Small intestine (tissue), 7 donors: ENCODE measurements around the gene KLRF1. TPM values are rescaled to one million over a fixed set of nuclear protein-coding genes. Genes with fewer than 3 reads are reported as not detected.

Experiments
- DNase-seq, 2 donors: peaks; one replicate each; pipeline versions ENCODE4 v3.0.0 to v3.0.0-alpha.2; 2013
- FAIRE-seq: peaks from 2 replicates; lab custom pipeline; 2012; peaks lifted over from hg19 to GRCh38; lab: Jason Lieb, UNC
- H3K27ac ChIP-seq, 3 donors: one replicate each; pipeline ENCODE4 v1.5.1; 2013; ENCODE audit warnings: low read length in 2 of 3, mild to moderate bottlenecking in 2 of 3, control low read depth in 1 of 3, inconsistent platforms in 1 of 3, low read depth in 1 of 3, moderate library complexity in 1 of 3
- H3K27me3 ChIP-seq, 3 donors: one replicate each; pipeline ENCODE4 v1.6.1; 2013; ENCODE audit warnings: low read length in 3 of 3, inconsistent platforms in 1 of 3; ENCODE audit not compliant: control insufficient read depth in 3 of 3, insufficient read depth in 3 of 3
- H3K36me3 ChIP-seq, 3 donors: one replicate each; pipeline ENCODE4 v1.6.1; 2013; ENCODE audit warnings: low read length in 3 of 3, inconsistent platforms in 1 of 3, low read depth in 1 of 3, mild to moderate bottlenecking in 1 of 3, moderate library complexity in 1 of 3; ENCODE audit not compliant: control insufficient read depth in 3 of 3, insufficient read depth in 2 of 3
- H3K4me1 ChIP-seq, 3 donors: one replicate each; pipeline ENCODE4 v1.6.1; 2013; ENCODE audit warnings: low read length in 2 of 3, inconsistent platforms in 1 of 3, low read depth in 1 of 3, mild to moderate bottlenecking in 1 of 3, moderate library complexity in 1 of 3; ENCODE audit not compliant: control insufficient read depth in 3 of 3, insufficient read depth in 2 of 3
- H3K4me3 ChIP-seq, 3 donors: one replicate each; pipeline ENCODE4 v1.5.1; 2013; ENCODE audit warnings: low read length in 3 of 3, control low read depth in 1 of 3, inconsistent platforms in 1 of 3, low read depth in 1 of 3, mild to moderate bottlenecking in 1 of 3, moderate library complexity in 1 of 3
- H3K9me3 ChIP-seq, 2 donors: one replicate each; pipeline ENCODE4 v1.6.1; 2013; ENCODE audit warnings: low read depth in 1 of 2, low read length in 1 of 2; ENCODE audit not compliant: control insufficient read depth in 2 of 2, insufficient read depth in 1 of 2
- WGBS, 3 donors: extraction: QIAGEN DNeasy Blood & Tissue Kit; methylation state at CpG; one replicate each; pipeline ENCODE4 v1.1.7; 2013; 5-methylcytosine and 5-hydroxymethylcytosine counted together
- polyA plus RNA-seq, 4 donors: library from polyadenylated mRNA; stranded (reverse) in 3 of 4; unstranded in 1 of 4; fragments of 200-250 nt in 3 of 4; fragments of 120-200 nt in 1 of 4; gene quantifications; one replicate each; pipeline versions ENCODE4 v1.2.1 to v1.2.3, GENCODE V29; 2013
- donor health status: healthy with polysubstance abuse.
- donor health status: control.
- donor health status: control.
- donor health status: Bipolar disorder and iron deficiency.
- donor health status: healthy.

KLRF1 gene
- polyA plus RNA-seq, 4 donors = 0.24 to 0.47 TPM; not detected in 2

DNA sequence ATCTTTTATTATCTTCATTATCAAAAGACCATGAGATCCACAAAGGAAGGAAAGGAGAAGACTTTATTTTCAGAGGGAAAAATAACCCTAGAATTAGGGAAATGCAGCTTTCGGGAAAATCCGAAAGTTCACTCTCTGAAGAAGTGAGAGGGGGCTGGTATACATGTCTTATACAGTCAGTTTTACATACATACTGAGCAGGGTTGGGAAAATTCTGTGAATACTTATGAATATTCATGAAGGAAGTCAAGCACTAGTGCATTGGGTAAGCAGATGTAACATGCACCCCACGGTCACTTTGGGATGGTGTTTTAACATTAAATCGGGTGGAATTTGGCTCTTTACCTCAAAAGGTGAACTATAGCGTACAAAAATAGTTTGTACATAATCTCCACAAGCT is 15.7 kb upstream of the KLRF1 start:
- Histone ChIP-seq H3K36me3 (no peaks in the 10 kb centered on the region), H3K9me3 (no peaks in the 10 kb centered on the region), H3K27me3 (peaks cover 0 to 7% (median 0%) of the 10 kb centered on the region in 3 donors), H3K4me3 (no peak overlapping the region), H3K4me1 (no peaks in the 10 kb centered on the region), H3K27ac (no peak overlapping the region)
- no peak for DNase-seq
- WGBS, 3 donors = 84 to 90% (median 89%) methylated on average over 5 of the region's 5 CpGs
- no peak for FAIRE-seq

GRCh38 chr12:9813821-9814798 is 13.2 kb upstream of the KLRF1 start:
- DNase-seq (peak; percentile 30 to 64), FAIRE-seq (no peak)
- Histone ChIP-seq H3K4me3 (peak overlapping the region in 1 of 3 donors; percentile 32), H3K4me1 (no peaks in the 10 kb centered on the region), H3K36me3 (no peaks in the 10 kb centered on the region), H3K27ac (no peak overlapping the region), H3K9me3 (no peaks in the 10 kb centered on the region), H3K27me3 (peaks cover 0 to 5% (median 0%) of the 10 kb centered on the region in 3 donors)
- 36 to 45% (median 44%) methylated on average over 32 of the region's 32 CpGs for WGBS, 3 donors

DNA sequence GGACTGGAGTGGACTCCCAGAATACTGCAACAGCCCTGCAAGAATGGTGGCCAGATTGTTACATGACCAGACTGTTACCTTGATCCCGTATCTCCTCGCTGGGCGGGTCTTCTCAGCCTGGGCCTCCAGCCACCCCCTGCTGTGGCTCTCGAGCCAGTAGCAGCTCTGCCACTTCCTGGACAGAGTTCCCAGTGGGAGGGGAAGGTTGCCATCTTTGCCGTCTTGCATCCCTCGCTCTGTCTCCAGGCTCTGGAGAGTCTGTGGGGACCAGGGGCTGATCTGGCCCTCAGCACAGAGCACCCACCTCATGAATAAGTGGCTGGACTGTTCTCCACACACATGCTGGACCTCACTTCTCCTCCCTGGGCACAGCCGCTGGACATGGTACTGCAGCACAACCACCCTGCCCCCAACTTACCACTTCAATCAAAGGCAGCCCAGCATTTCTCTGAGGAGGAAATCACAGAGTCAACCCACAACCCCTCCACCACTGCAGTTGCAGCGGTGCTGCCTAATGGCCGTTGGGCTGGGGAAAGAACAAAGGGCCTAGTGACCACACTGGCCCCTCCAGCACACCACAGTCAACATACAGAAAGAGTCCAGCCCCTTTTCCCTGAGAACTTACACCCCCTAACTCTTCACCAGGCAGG is 6.9 kb upstream of the KLRF1 start:
- no peak overlapping the region for H3K4me3 ChIP-seq
- H3K27me3 ChIP-seq = no peaks in the 10 kb centered on the region
- no peak overlapping the region for H3K27ac ChIP-seq
- H3K4me1 ChIP-seq = no peaks in the 10 kb centered on the region
- no peaks in the 10 kb centered on the region for H3K36me3 ChIP-seq
- H3K9me3 ChIP-seq = no peaks in the 10 kb centered on the region
- 79 to 85% (median 83%) methylated on average over 9 of the region's 9 CpGs for WGBS, 3 donors
- DNase-seq (no peak), FAIRE-seq (no peak)

GRCh38 chr12:9829483-9829882 is 2.2 kb downstream of the KLRF1 start:
- H3K4me1 ChIP-seq = no peaks in the 10 kb centered on the region
- DNase-seq (no peak), FAIRE-seq (no peak)
- no peak overlapping the region for H3K4me3 ChIP-seq
- H3K27ac ChIP-seq = no peak overlapping the region
- H3K27me3 ChIP-seq = no peaks in the 10 kb centered on the region
- WGBS, 3 donors = 73 to 76% (median 76%) methylated on average over 3 of the region's 3 CpGs
- H3K36me3 ChIP-seq = no peaks in the 10 kb centered on the region
- no peaks in the 10 kb centered on the region for H3K9me3 ChIP-seq

DNA sequence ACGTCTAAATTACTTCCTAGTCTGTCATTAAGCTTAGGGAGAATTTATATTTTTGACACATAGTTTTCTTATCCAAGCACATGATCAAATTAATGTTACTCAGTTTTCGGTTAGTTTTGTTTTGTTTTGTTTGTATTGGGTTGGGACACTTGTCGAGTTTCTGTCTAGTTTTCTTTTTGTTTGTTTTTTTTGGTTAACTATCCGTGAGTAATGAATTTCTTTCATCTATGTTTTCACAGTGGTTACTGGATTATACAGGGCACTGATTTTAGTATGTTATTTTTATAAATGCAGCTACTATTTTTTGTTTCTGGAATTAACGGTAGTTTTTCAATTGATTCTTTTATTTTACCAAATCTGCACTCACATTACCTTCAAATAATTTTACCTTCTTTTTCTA is 2.7 kb downstream of the KLRF1 start:
- FAIRE-seq (no peak), DNase-seq (no peak)
- WGBS, 3 donors = 67 to 75% (median 69%) methylated on average over 5 of the region's 5 CpGs
- H3K36me3 ChIP-seq = no peaks in the 10 kb centered on the region
- H3K4me1 ChIP-seq = no peaks in the 10 kb centered on the region
- H3K4me3 ChIP-seq = no peak overlapping the region
- no peaks in the 10 kb centered on the region for H3K9me3 ChIP-seq
- no peak overlapping the region for H3K27ac ChIP-seq
- no peaks in the 10 kb centered on the region for H3K27me3 ChIP-seq

DNA sequence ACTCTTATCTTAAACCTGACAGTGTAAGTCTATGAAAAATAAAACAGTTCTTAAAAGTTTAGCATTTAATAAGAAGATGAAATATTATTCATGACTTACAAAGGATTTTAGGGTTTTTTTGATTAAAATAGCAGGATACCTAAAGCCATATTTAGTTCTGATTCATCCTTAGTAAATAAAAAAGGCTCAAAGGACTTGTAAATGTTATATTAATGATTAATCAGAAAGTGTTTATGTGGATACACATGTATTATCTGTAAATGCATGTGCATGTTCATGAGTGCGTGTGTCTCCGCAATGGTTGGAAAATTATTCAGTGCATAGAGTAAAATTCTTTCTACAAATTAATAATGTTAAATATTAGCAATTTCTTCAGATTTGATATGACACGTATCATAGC is 4.4 kb downstream of the KLRF1 start:
- 40 to 56% (median 50%) methylated on average over 3 of the region's 3 CpGs for WGBS, 3 donors
- Histone ChIP-seq H3K27me3 (no peaks in the 10 kb centered on the region), H3K4me3 (no peak overlapping the region), H3K27ac (no peak overlapping the region), H3K9me3 (no peaks in the 10 kb centered on the region), H3K36me3 (no peaks in the 10 kb centered on the region), H3K4me1 (no peaks in the 10 kb centered on the region)
- DNase-seq = no peak
- peak; percentile 41 for FAIRE-seq

- Histone ChIP-seq H3K4me3 (no peak overlapping the region), H3K27ac (no peak overlapping the region), H3K36me3 (no peaks in the 10 kb centered on the region), H3K27me3 (no peaks in the 10 kb centered on the region), H3K9me3 (no peaks in the 10 kb centered on the region), H3K4me1 (no peaks in the 10 kb centered on the region)
- DNase-seq (no peak), FAIRE-seq (no peak)
- WGBS, 3 donors = 63 to 76% (median 74%) methylated on average over 3 of the region's 3 CpGs
Measured at GRCh38 chr12:9843407-9843806, 16.1 kb downstream of the KLRF1 start.

- Histone ChIP-seq H3K36me3 (peaks cover 0 to 5% (median 0%) of the 10 kb centered on the region in 3 donors), H3K4me1 (no peaks in the 10 kb centered on the region), H3K27ac (no peak overlapping the region), H3K9me3 (no peaks in the 10 kb centered on the region), H3K27me3 (no peaks in the 10 kb centered on the region), H3K4me3 (no peak overlapping the region)
- DNase-seq (no peak), FAIRE-seq (no peak)
- 73 to 78% (median 77%) methylated on average over 5 of the region's 5 CpGs for WGBS, 3 donors
Measured at GRCh38 chr12:9848899-9849298, 21.6 kb downstream of the KLRF1 start.
